ENCODE results near the gene RPS3. TPM values are rescaled to one million over a fixed set of nuclear protein-coding genes. Genes with fewer than 3 reads are reported as not detected.

The RPS3 gene
- total and polyA plus RNA-seq, 9 of the 15 experiments (the other 6 are each of a cell fraction or from before 2014, with no cell fraction given): 2,700 to 5,771 (median 3,679) TPM

DNA sequence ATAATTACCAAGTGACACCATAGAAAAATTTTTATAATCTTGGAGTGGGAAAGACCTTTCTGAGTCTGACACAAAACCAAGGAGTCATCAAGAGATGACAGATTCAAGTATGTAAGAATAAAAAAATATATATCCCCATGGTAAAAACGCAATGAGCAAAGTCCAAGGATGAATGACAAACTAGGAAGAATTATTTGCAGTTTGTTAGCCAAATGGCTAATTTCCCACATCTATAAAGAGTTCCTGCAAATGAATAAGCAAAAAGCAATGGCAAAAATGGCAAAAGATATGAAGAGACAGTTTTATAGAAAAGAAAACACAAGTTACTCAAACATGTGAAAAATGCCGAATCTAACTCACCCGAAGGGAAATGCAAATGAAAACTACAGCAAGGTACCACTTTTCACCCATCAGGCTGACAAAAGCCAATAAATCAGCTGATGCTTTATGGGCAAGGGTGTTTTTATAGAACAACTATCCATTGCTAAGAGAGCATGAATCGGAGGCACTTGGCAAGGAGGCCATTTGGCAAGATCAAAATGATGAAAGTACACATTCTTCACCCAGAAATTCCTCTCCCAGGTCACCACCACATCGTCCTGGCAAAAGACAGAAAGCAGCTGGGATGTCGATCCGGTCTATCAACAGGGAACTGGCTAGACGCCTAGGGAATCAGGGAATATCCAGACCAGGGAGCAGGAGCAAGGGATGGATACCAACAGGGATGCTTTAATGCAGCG lies 54.8 kb downstream of the RPS3 start:
- CTCF ChIA-PET (ENCODE audit: low intra/inter-chr PET ratio): interaction anchor here (0.6 kb wide), 1 partner anchor 162 kb away, joined by 3 read pairs; no protein-coding TSS in a partner anchor
- TF ChIP-seq ZNF121 (CRISPR knock-in tag; conservative IDR thresholded peaks at IDR 0.05): no peak
- TF ChIP-seq CHD1 (IDR thresholded peaks at IDR 0.05; ENCODE audit: low read length): no peak
- no TSS peak for BruUV-seq (replicated peaks)
- no peaks in the 10 kb centered on the region for H4K20me1 ChIP-seq (replicated peaks; ENCODE audit: control insufficient read depth, insufficient read depth, low read length)
- no peak overlapping the region for H3K4me2 ChIP-seq (ENCODE audit: insufficient read depth, low read length)
- POLR2A ChIA-PET: no interaction called here
- peaks cover 0 to 13% of the 10 kb centered on the region in 2 experiments; a peak in 1 of 5 replicates for H3K4me1 ChIP-seq (replicated peaks in 1 of 2; ENCODE audit: control insufficient read depth in 2 of 2, insufficient read depth in 2 of 2, low read length in 2 of 2)
- intact Hi-C loops (cut with micrococcal nuclease) (no loop called here), in situ Hi-C loops (cut with MboI) (no loop called here)
- DNase-seq (ENCODE audit: extremely low read depth in 1 of 4, low spot score in 3 of 4): no peak
- no peaks in the 10 kb centered on the region; the same call in 2 of the 3 replicates for H3K36me3 ChIP-seq (ENCODE audit: control insufficient read depth, insufficient read depth, low read length)
- H3K27ac ChIP-seq (ENCODE audit: extremely low read depth, low read depth, low read length): no peak overlapping the region
- H2AFZ ChIP-seq (ENCODE audit: low read depth, low read length): no peak overlapping the region
- H3K27me3 ChIP-seq (ENCODE audit: control insufficient read depth in 2 of 2, insufficient read depth in 2 of 2, low read length in 2 of 2): no peaks in the 10 kb centered on the region
- no peaks in the 10 kb centered on the region for H3K79me2 ChIP-seq (ENCODE audit: control insufficient read depth, insufficient read depth, low read length)
- no peaks in the 10 kb centered on the region for H3K9me1 ChIP-seq (ENCODE audit: control insufficient read depth, insufficient read depth, low read length)
- H3K9ac ChIP-seq (ENCODE audit: insufficient read depth in 1 of 2, low read depth in 2 of 2, low read length in 2 of 2): no peak overlapping the region
- no peak overlapping the region for H3K4me3 ChIP-seq
- no peak for ATAC-seq
- FAIRE-seq: no peak
- 51% methylated on average over 9 of the region's 9 CpGs for WGBS (ENCODE audit: insufficient coverage, low coverage, missing lambda C conversion rate)
- H3K9me3 ChIP-seq (replicated peaks; ENCODE audit: control insufficient read depth, insufficient read depth, low read depth, low read length): no peaks in the 10 kb centered on the region

DNA sequence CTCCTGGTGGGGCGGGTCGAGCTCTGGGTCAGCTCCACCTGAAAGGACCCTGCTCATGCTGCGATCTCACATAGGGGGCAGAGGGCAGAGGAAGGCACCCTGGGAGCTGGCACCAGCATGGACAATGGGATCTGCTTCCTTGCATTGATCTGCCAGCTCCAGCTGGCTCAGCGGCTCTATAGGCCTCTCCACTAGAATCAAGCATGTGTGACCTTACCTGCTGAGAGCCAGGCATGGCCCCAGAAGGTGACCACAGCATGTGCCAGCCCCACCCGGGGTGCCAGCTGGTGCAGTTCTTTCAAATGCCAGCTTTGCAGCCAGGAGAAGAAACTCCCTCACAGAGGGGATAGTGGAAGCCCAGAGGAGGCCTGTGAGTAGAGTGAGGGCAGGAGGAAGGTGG lies 55.7 kb downstream of the RPS3 start:
- FAIRE-seq (no peak), DNase-seq (ENCODE audit: extremely low read depth in 1 of 4, low spot score in 3 of 4) (no peak), ATAC-seq (no peak)
- peaks cover 0 to 13% of the 10 kb centered on the region in 2 experiments; a peak in 1 of 5 replicates for H3K4me1 ChIP-seq (replicated peaks in 1 of 2; ENCODE audit: control insufficient read depth in 2 of 2, insufficient read depth in 2 of 2, low read length in 2 of 2)
- peak overlapping the region in 1 of 2 experiments; percentile 61; a peak in 1 of 4 replicates for H3K9ac ChIP-seq (ENCODE audit: insufficient read depth in 1 of 2, low read depth in 2 of 2, low read length in 2 of 2)
- POLR2A ChIA-PET: no interaction called here
- intact Hi-C loops (cut with micrococcal nuclease): no loop called here
- H3K27me3 ChIP-seq (ENCODE audit: control insufficient read depth in 2 of 2, insufficient read depth in 2 of 2, low read length in 2 of 2): no peaks in the 10 kb centered on the region
- BruUV-seq (replicated peaks): no TSS peak
- H3K9me1 ChIP-seq (ENCODE audit: control insufficient read depth, insufficient read depth, low read length): no peaks in the 10 kb centered on the region
- no peaks in the 10 kb centered on the region for H4K20me1 ChIP-seq (replicated peaks; ENCODE audit: control insufficient read depth, insufficient read depth, low read length)
- in situ Hi-C loops (cut with MboI): no loop called here
- no peaks in the 10 kb centered on the region for H3K79me2 ChIP-seq (ENCODE audit: control insufficient read depth, insufficient read depth, low read length)
- CTCF ChIA-PET (ENCODE audit: low intra/inter-chr PET ratio): no interaction called here
- WGBS (ENCODE audit: insufficient coverage, low coverage, missing lambda C conversion rate): 40% methylated on average over 5 of the region's 5 CpGs
- no peak overlapping the region for H3K27ac ChIP-seq (ENCODE audit: extremely low read depth, low read depth, low read length)
- no peak overlapping the region for H3K4me2 ChIP-seq (ENCODE audit: insufficient read depth, low read length)
- no peaks in the 10 kb centered on the region for H3K9me3 ChIP-seq (replicated peaks; ENCODE audit: control insufficient read depth, insufficient read depth, low read depth, low read length)
- H3K4me3 ChIP-seq: no peak overlapping the region
- no peak overlapping the region for H2AFZ ChIP-seq (ENCODE audit: low read depth, low read length)
- no peaks in the 10 kb centered on the region; the same call in 2 of the 3 replicates for H3K36me3 ChIP-seq (ENCODE audit: control insufficient read depth, insufficient read depth, low read length)
- TF ChIP-seq SP1 (CRISPR knock-in tag; IDR thresholded peaks at IDR 0.05) (no peak), MAFF (IDR thresholded peaks at IDR 0.05; ENCODE audit: low read length) (no peak), EZH2 (IDR thresholded peaks at IDR 0.05; ENCODE audit: borderline replicate concordance, low read depth, low read length) (no peak), NR2F6 (CRISPR knock-in tag; IDR thresholded peaks at IDR 0.05) (no peak), OTX1 (CRISPR knock-in tag; IDR thresholded peaks at IDR 0.05) (no peak)
- TF ChIP-seq, protein P1, sequence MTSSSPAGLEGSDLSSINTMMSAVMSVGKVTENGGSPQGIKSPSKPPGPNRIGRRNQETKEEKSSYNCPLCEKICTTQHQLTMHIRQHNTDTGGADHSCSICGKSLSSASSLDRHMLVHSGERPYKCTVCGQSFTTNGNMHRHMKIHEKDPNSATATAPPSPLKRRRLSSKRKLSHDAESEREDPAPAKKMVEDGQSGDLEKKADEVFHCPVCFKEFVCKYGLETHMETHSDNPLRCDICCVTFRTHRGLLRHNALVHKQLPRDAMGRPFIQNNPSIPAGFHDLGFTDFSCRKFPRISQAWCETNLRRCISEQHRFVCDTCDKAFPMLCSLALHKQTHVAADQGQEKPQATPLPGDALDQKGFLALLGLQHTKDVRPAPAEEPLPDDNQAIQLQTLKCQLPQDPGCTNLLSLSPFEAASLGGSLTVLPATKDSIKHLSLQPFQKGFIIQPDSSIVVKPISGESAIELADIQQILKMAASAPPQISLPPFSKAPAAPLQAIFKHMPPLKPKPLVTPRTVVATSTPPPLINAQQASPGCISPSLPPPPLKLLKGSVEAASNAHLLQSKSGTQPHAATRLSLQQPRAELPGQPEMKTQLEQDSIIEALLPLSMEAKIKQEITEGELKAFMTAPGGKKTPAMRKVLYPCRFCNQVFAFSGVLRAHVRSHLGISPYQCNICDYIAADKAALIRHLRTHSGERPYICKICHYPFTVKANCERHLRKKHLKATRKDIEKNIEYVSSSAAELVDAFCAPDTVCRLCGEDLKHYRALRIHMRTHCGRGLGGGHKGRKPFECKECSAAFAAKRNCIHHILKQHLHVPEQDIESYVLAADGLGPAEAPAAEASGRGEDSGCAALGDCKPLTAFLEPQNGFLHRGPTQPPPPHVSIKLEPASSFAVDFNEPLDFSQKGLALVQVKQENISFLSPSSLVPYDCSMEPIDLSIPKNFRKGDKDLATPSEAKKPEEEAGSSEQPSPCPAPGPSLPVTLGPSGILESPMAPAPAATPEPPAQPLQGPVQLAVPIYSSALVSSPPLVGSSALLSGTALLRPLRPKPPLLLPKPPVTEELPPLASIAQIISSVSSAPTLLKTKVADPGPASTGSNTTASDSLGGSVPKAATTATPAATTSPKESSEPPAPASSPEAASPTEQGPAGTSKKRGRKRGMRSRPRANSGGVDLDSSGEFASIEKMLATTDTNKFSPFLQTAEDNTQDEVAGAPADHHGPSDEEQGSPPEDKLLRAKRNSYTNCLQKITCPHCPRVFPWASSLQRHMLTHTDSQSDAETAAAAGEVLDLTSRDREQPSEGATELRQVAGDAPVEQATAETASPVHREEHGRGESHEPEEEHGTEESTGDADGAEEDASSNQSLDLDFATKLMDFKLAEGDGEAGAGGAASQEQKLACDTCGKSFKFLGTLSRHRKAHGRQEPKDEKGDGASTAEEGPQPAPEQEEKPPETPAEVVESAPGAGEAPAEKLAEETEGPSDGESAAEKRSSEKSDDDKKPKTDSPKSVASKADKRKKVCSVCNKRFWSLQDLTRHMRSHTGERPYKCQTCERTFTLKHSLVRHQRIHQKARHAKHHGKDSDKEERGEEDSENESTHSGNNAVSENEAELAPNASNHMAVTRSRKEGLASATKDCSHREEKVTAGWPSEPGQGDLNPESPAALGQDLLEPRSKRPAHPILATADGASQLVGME (CRISPR knock-in tag; IDR thresholded peaks at IDR 0.05): no peak

Measured in K562 (cell line).